K562 (cell line): ENCODE measurements around the gene MCHR2. TPM values are rescaled to one million over a fixed set of nuclear protein-coding genes. Genes with fewer than 3 reads are reported as not detected.

Experiments used
- ATAC-seq: fragments of 200-7000 bp; cut with Tn5 transposase; 3 replicates; pipeline ENCODE4 v1.9.1; 2020; ENCODE audit warnings: moderate library complexity
- BruUV-seq: library from RNA; stranded (reverse); fragments of 400-500 nt; replicated peaks from 2 replicates; lab custom pipeline; 2021; lab: Mats Ljungman, UMichigan
- CTCF ChIA-PET: fragments of 300-600 bp; formaldehyde crosslinking; extraction: SDS; loops from one replicate; lab custom pipeline; 2021; ENCODE audit warnings: low intra/inter-chr PET ratio; lab: Yijun Ruan, JAX
- POLR2A ChIA-PET: fragments of 300-600, 350-650 bp; sonication (Branson Sonifier 250); formaldehyde crosslinking; extraction: SDS; loops from one replicate; lab custom pipeline; 2021; ENCODE audit warnings: antibody characterized with exemption, inconsistent platforms; lab: Yijun Ruan, JAX
- DNase-seq, 4 experiments: peaks; one replicate each; pipeline versions ENCODE4 v3.0.0 to v3.0.0-alpha.2; 2011 to 2018; ENCODE audit warnings: low spot score in 3 of 4, mixed read lengths in 3 of 4; ENCODE audit errors: extremely low read depth in 1 of 4
- FAIRE-seq: peaks from 2 replicates; lab custom pipeline; 2011; peaks lifted over from hg19 to GRCh38; lab: Jason Lieb, UNC
- H2AFZ ChIP-seq: 2 replicates; pipeline ENCODE4 v1.6.0; 2011; ENCODE audit warnings: low read depth, low read length, control low read depth, inconsistent platforms
- H3K27ac ChIP-seq: fragments of 200-600 bp; 3 replicates; pipeline ENCODE4 v1.8.0; 2011; ENCODE audit warnings: low read depth, mild to moderate bottlenecking, control low read depth, inconsistent platforms, low read length, moderate library complexity, mixed read lengths; ENCODE audit errors: extremely low read depth
- H3K27me3 ChIP-seq, 2 experiments: fragments of 300-600 bp in 1 of 2; 2 replicates in 1 of 2; 3 replicates in 1 of 2; pipeline versions ENCODE4 v1.6.0 to v1.8.0; 2011; ENCODE audit warnings: inconsistent platforms in 2 of 2, low read length in 2 of 2, mild to moderate bottlenecking in 1 of 2, mixed read lengths in 1 of 2, moderate library complexity in 1 of 2; ENCODE audit not compliant: control insufficient read depth in 2 of 2, insufficient read depth in 2 of 2
- H3K36me3 ChIP-seq: fragments of 300-600 bp; 3 replicates; pipeline ENCODE4 v1.8.0; 2011; ENCODE audit warnings: mild to moderate bottlenecking, low read length, inconsistent platforms; ENCODE audit not compliant: control insufficient read depth, insufficient read depth
- H3K4me1 ChIP-seq, 2 experiments: fragments of 200-600 bp in 1 of 2; replicated peaks in 1 of 2; 2 replicates in 1 of 2; 3 replicates in 1 of 2; pipeline versions ENCODE4 v1.5.1 to v1.8.0; 2011; ENCODE audit warnings: inconsistent platforms in 2 of 2, low read length in 2 of 2, mild to moderate bottlenecking in 1 of 2, mixed read lengths in 1 of 2, moderate library complexity in 1 of 2; ENCODE audit not compliant: control insufficient read depth in 2 of 2, insufficient read depth in 2 of 2
- H3K4me2 ChIP-seq: 2 replicates; pipeline ENCODE4 v1.6.1; 2011; ENCODE audit warnings: low read length, control low read depth, inconsistent platforms, mixed read lengths; ENCODE audit not compliant: insufficient read depth
- H3K4me3 ChIP-seq: fragments of 200-600 bp; sonication (generic), shearing (Covaris generic); 2 replicates; pipeline ENCODE4 v1.5.1; 2016; ENCODE audit warnings: control low read depth, inconsistent platforms
- H3K79me2 ChIP-seq: fragments of 200-600 bp; 3 replicates; pipeline ENCODE4 v1.8.0; 2011; ENCODE audit warnings: low read length, inconsistent platforms; ENCODE audit not compliant: control insufficient read depth, insufficient read depth
- H3K9ac ChIP-seq, 2 experiments: 2 replicates each; pipeline versions ENCODE4 v1.6.0 to v1.6.1; 2011; ENCODE audit warnings: low read depth in 2 of 2, low read length in 2 of 2, control low read depth in 1 of 2, inconsistent platforms in 1 of 2, mild to moderate bottlenecking in 1 of 2, mixed read lengths in 1 of 2; ENCODE audit not compliant: insufficient read depth in 1 of 2
- H3K9me1 ChIP-seq: one replicate; pipeline ENCODE4 v1.6.0; 2011; ENCODE audit warnings: inconsistent platforms, mild to moderate bottlenecking, low read length, moderate library complexity; ENCODE audit not compliant: control insufficient read depth, insufficient read depth
- H3K9me3 ChIP-seq: replicated peaks from 2 replicates; pipeline ENCODE4 v1.5.1; 2011; ENCODE audit warnings: low read depth, low read length, inconsistent platforms; ENCODE audit not compliant: control insufficient read depth, insufficient read depth
- H4K20me1 ChIP-seq: replicated peaks from 2 replicates; pipeline ENCODE4 v1.6.1; 2011; ENCODE audit warnings: low read length, inconsistent platforms, mixed read lengths; ENCODE audit not compliant: control insufficient read depth, insufficient read depth
- ARHGAP35 ChIP-seq: fragments of 450-650 bp; IDR thresholded peaks from 2 replicates; pipeline ENCODE4 v1.6.1; 2018; ENCODE audit not compliant: partially characterized antibody
- CGGBP1 ChIP-seq: fragments of 250-450 bp; sonication (Bioruptor Pico); IDR thresholded peaks from 2 replicates; pipeline ENCODE4 v1.9.0; 2021; ENCODE audit warnings: mild to moderate bottlenecking
- DEAF1 ChIP-seq: fragments of 450-650 bp; formaldehyde crosslinking; IDR thresholded peaks from 2 replicates; pipeline ENCODE4 v1.4.0; 2020; ENCODE audit warnings: mild to moderate bottlenecking, moderate library complexity
- ELF2 ChIP-seq: fragments of 250-450 bp; sonication (Bioruptor Pico); IDR thresholded peaks from 2 replicates; pipeline ENCODE4 v1.5.0; 2021; ENCODE audit warnings: mild to moderate bottlenecking
- ELK1 ChIP-seq: sonication (generic); formaldehyde crosslinking; IDR thresholded peaks from 2 replicates; pipeline ENCODE4 v1.8.1; 2022; ENCODE audit warnings: missing genetic modification reagents
- ETV1 ChIP-seq: fragments of 450-650 bp; conservative IDR thresholded peaks from 2 replicates; pipeline ENCODE4 v1.6.1; 2016; ENCODE audit warnings: missing genetic modification characterization, control low read depth, low read depth, missing compliant biosample characterization
- JUN ChIP-seq, 2 experiments: sonication (generic) in 1 of 2; formaldehyde crosslinking in 1 of 2; IDR thresholded peaks; 2 replicates each; pipeline versions ENCODE4 v1.6.1 to v1.8.0; 2012 to 2022; ENCODE audit warnings: borderline replicate concordance in 2 of 2, mild to moderate bottlenecking in 2 of 2, improper control_type of control experiment in 1 of 2, low read depth in 1 of 2, low read length in 1 of 2, missing genetic modification reagents in 1 of 2
- MTA3 ChIP-seq: fragments of 450-650 bp; formaldehyde crosslinking; IDR thresholded peaks from 2 replicates; pipeline ENCODE4 v1.6.1; 2017; ENCODE audit warnings: mild to moderate bottlenecking, borderline replicate concordance
- NUFIP1 ChIP-seq: fragments of 450-650 bp; IDR thresholded peaks from 2 replicates; pipeline ENCODE4 v1.6.1; 2018; ENCODE audit not compliant: partially characterized antibody
- PCBP2 ChIP-seq: fragments of 200-400 bp; formaldehyde crosslinking; IDR thresholded peaks from 2 replicates; pipeline ENCODE4 v1.6.1; 2018; ENCODE audit warnings: low read length, low read depth, mild to moderate bottlenecking, moderate library complexity; ENCODE audit not compliant: poor library complexity, severe bottlenecking
- SMC3 ChIP-seq: conservative IDR thresholded peaks from 2 replicates; pipeline ENCODE4 v1.6.1; 2011; ENCODE audit warnings: low read depth, low read length, improper control_type of control experiment; ENCODE audit not compliant: insufficient read depth
- ZNF184 ChIP-seq: sonication (generic); formaldehyde crosslinking; IDR thresholded peaks from 2 replicates; pipeline ENCODE4 v1.5.0; 2020; ENCODE audit warnings: missing genetic modification reagents
- ZNF431 ChIP-seq: sonication (generic); formaldehyde crosslinking; IDR thresholded peaks from 2 replicates; pipeline ENCODE4 v1.8.0; 2022; ENCODE audit warnings: mild to moderate bottlenecking, missing genetic modification reagents
- ZNF436 ChIP-seq: fragments of 250-450, 450-650 bp; sonication (Bioruptor Pico); formaldehyde crosslinking; IDR thresholded peaks from 2 replicates; pipeline ENCODE4 v1.7.0; 2020; ENCODE audit warnings: mild to moderate bottlenecking
- WGBS: fragments of 100-300 bp; shearing (Covaris generic); methylation state at CpG from one replicate; pipeline ENCODE4 v1.1.6; 2016; ENCODE audit warnings: low coverage, mixed read lengths; ENCODE audit not compliant: insufficient coverage; ENCODE audit errors: missing lambda C conversion rate; 5-methylcytosine and 5-hydroxymethylcytosine counted together
- in situ Hi-C: fragments of 300-500 bp; cut with MboI; formaldehyde crosslinking; loops from 4 replicates; pipeline ENCODE4 v1.15.0; 2018; ENCODE audit warnings: inconsistent platforms, mixed read lengths
- intact Hi-C: fragments of 100-400 bp; cut with micrococcal nuclease; formaldehyde crosslinking; loops from 2 replicates; pipeline ENCODE4 v1.14.2; 2022
- polyA plus RNA-seq, 8 experiments: library from polyadenylated mRNA; depleted of rRNA in 4 of 8; stranded (reverse) in 5 of 8; unstranded in 3 of 8; fragments of >200 nt; fragmentation: Nextera tagmentation in 2 of 8; fragmentation: Illumina TruSeq in 1 of 8; extraction: Ambion mirVana in 2 of 8; extraction: Trizol in 1 of 8; gene quantifications; 2 replicates each; pipeline versions ENCODE4 v1.2.1 to v1.2.3, GENCODE V29; 2011 to 2014; ENCODE audit warnings: inconsistent platforms in 1 of 8, missing spikeins in 1 of 8
- total RNA-seq, 7 experiments: library from RNA; depleted of rRNA in 6 of 7; stranded (reverse); fragments of >200 nt in 6 of 7; fragmentation: Illumina TruSeq in 2 of 7; extraction: Trizol in 2 of 7; gene quantifications; 2 replicates each; pipeline versions ENCODE4 v1.2.1 to v1.2.3, GENCODE V29; 2011 to 2021; ENCODE audit warnings: low replicate concordance in 1 of 7

MCHR2 gene
- total and polyA plus RNA-seq, 9 of the 15 experiments (the other 6 are each of a cell fraction or from before 2014, with no cell fraction given): not detected

- H3K9me1 ChIP-seq: no peaks in the 10 kb centered on the region
- H3K9me3 ChIP-seq: no peaks in the 10 kb centered on the region
- ChIA-PET CTCF (no interaction called here), POLR2A (no interaction called here)
- no peaks in the 10 kb centered on the region for H3K36me3 ChIP-seq
- no TSS peak for BruUV-seq
- no peaks in the 10 kb centered on the region for H4K20me1 ChIP-seq
- FAIRE-seq (no peak), DNase-seq (no peak), ATAC-seq (no peak)
- H3K4me2 ChIP-seq: no peak overlapping the region
- H3K4me1 ChIP-seq: peaks cover 0 to 4% of the 10 kb centered on the region in 2 experiments; a peak in 1 of 5 replicates
- 0% methylated on average over 3 of the region's 3 CpGs for WGBS
- intact Hi-C loops: no loop called here
- in situ Hi-C loops: no loop called here
- H3K4me3 ChIP-seq: no peak overlapping the region
- no peak overlapping the region for H2AFZ ChIP-seq
- H3K27me3 ChIP-seq: peaks cover 3 to 19% of the 10 kb centered on the region in 2 experiments; a peak in 3 of 5 replicates
- no peak for TF ChIP-seq ELK1 (CRISPR knock-in tag)
- TF ChIP-seq ZNF436 (CRISPR knock-in tag): no peak
- no peak for TF ChIP-seq CGGBP1 (CRISPR knock-in tag)
- TF ChIP-seq JUN (IDR thresholded peaks at IDR 0.05; ENCODE audit: borderline replicate concordance, low read depth, low read length): no peak
- no peak for TF ChIP-seq JUN (CRISPR knock-in tag; IDR thresholded peaks at IDR 0.05; ENCODE audit: borderline replicate concordance)
- TF ChIP-seq ELF2 (CRISPR knock-in tag): no peak
- no peak for TF ChIP-seq SMC3
- TF ChIP-seq ZNF184 (CRISPR knock-in tag): no peak
- TF ChIP-seq MTA3: no peak
- TF ChIP-seq ETV1: no peak
- no peak for TF ChIP-seq NUFIP1
- no peak for TF ChIP-seq DEAF1 (CRISPR knock-in tag)
- TF ChIP-seq ZNF431 (CRISPR knock-in tag): no peak
- TF ChIP-seq ARHGAP35: no peak
- TF ChIP-seq PCBP2: no peak
- H3K9ac ChIP-seq: no peak overlapping the region
- H3K79me2 ChIP-seq: no peaks in the 10 kb centered on the region
- no peak overlapping the region for H3K27ac ChIP-seq
Measured at GRCh38 chr6:99991955-99992354, 2.1 kb downstream of the MCHR2 start.
